Panc1 (cell line): ENCODE measurements around the gene FXYD4.

ENCODE experiments used
- POLR2AphosphoS5 ChIP-seq: IDR thresholded peaks from 2 replicates; pipeline ENCODE4 v1.6.1; 2012; ENCODE audit warnings: mild to moderate bottlenecking, low read depth, low read length, moderate library complexity
- SIN3A ChIP-seq: IDR thresholded peaks from 2 replicates; pipeline ENCODE4 v1.6.1; 2012; ENCODE audit warnings: low read depth, mild to moderate bottlenecking, low read length, moderate library complexity, borderline replicate concordance; ENCODE audit not compliant: insufficient read depth
- TCF7L2 ChIP-seq: IDR thresholded peaks from 2 replicates; pipeline ENCODE4 v1.6.1; 2011; ENCODE audit warnings: mild to moderate bottlenecking, low read depth, low read length, inconsistent platforms
- TF ChIP-seq, protein P1 (sequence below): fragments of 450-650 bp; IDR thresholded peaks from 2 replicates; pipeline ENCODE4 v1.5.1; 2017; ENCODE audit warnings: mild to moderate bottlenecking

DNA sequence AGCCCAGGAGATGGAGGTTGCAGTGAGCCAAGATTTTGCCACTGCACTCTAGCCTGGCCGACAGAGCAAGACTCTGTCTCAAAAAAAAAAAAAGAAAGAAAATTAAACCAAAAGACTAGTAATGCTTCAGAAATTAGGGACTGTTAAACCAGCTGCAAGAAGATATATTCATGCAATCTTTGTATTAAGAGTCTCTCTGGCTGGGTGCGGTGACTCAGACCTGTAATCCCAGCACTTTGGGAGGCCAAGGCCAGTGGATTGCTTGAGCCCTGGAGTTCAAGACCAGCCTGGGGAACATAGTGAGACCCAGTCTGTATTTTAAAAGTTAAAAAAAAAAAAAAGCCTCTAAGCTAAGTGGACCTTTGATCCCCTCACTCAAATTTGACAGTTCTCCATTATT is 40.1 kb downstream of the FXYD4 start:
- TF ChIP-seq SIN3A (no peak), POLR2AphosphoS5 (no peak), TCF7L2 (no peak)
- TF ChIP-seq, protein P1, sequence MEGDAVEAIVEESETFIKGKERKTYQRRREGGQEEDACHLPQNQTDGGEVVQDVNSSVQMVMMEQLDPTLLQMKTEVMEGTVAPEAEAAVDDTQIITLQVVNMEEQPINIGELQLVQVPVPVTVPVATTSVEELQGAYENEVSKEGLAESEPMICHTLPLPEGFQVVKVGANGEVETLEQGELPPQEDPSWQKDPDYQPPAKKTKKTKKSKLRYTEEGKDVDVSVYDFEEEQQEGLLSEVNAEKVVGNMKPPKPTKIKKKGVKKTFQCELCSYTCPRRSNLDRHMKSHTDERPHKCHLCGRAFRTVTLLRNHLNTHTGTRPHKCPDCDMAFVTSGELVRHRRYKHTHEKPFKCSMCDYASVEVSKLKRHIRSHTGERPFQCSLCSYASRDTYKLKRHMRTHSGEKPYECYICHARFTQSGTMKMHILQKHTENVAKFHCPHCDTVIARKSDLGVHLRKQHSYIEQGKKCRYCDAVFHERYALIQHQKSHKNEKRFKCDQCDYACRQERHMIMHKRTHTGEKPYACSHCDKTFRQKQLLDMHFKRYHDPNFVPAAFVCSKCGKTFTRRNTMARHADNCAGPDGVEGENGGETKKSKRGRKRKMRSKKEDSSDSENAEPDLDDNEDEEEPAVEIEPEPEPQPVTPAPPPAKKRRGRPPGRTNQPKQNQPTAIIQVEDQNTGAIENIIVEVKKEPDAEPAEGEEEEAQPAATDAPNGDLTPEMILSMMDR, result no peak
